Mucosa of rectum (tissue), 2 donors: ENCODE data around the gene LTO1.
"Not testable (repeated sequence)": the region's sequence is repeated elsewhere in the genome, so short reads cannot be mapped to it uniquely, and the experiment has no call there.

Source experiments
- H3K27ac ChIP-seq, 2 donors: one replicate each; pipeline ENCODE4 v1.7.0; 2013; ENCODE audit warnings: inconsistent platforms in 2 of 2, low read depth in 2 of 2, low read length in 2 of 2
- H3K27me3 ChIP-seq, 2 donors: one replicate each; pipeline ENCODE4 v1.7.0; 2013; ENCODE audit warnings: low read length in 2 of 2; ENCODE audit not compliant: control insufficient read depth in 2 of 2, insufficient read depth in 2 of 2
- H3K36me3 ChIP-seq, 2 donors: one replicate each; pipeline ENCODE4 v1.7.0; 2013; ENCODE audit warnings: low read length in 2 of 2; ENCODE audit not compliant: control insufficient read depth in 2 of 2, insufficient read depth in 2 of 2
- H3K4me1 ChIP-seq, 2 donors: one replicate each; pipeline ENCODE4 v1.7.0; 2013; ENCODE audit warnings: low read length in 2 of 2, mild to moderate bottlenecking in 1 of 2; ENCODE audit not compliant: control insufficient read depth in 2 of 2, insufficient read depth in 2 of 2
- H3K4me3 ChIP-seq, 2 donors: one replicate each; pipeline ENCODE4 v1.7.0; 2013; ENCODE audit warnings: low read length in 2 of 2
- H3K9ac ChIP-seq, 2 donors: one replicate each; pipeline ENCODE4 v1.7.0; 2013; ENCODE audit warnings: low read length in 2 of 2, low read depth in 1 of 2, mild to moderate bottlenecking in 1 of 2
- H3K9me3 ChIP-seq, 2 donors: one replicate each; pipeline ENCODE4 v1.7.0; 2013; ENCODE audit warnings: low read length in 2 of 2; ENCODE audit not compliant: control insufficient read depth in 2 of 2
- donor health status: healthy.
- donor health status: Normal muscosa, but diverticular disease.

The LTO1 gene

DNA sequence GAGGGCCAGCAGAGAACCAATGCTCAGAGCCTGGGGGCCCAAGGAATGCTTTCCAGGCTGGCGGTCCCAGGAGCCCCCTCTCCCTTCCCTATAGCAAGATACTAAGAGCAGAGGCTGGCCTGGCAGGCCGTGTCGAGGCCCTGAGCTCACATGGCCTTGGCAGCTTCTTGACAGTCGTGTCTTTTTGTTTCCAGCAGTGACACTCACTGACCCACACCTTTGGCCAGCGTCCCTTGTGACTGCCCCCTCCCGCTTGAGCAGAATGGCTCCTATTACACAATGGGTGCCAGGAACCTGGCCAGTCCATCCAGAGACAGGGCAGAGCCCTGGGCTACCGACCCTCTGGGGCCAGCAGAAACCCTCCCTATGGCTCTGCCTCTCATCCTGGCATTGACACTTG is 40.6 kb downstream of the LTO1 start:
- no peak overlapping the region for H3K27ac ChIP-seq

DNA sequence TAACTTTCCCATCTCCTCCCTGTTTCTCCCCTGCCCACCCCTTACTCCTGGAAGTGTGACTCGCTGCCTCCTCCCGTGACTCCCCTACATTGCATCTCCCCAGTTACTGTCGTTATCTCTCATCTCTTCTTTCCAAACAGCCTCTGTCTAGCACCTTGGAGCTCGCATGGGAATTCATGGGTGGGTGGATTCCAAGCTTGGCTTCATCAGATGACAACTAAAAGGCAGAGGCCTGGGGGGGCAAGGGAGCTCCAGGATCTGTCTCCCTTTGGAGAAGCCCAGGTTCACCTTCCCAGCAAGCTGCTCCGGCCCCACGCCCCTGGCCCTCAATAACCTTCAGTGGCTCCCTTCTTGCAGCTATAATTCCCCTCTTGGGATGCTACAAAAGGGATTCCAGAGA is 41.1 kb downstream of the LTO1 start:
- Histone ChIP-seq H3K27me3 (peaks cover 3 to 10% of the 10 kb centered on the region in 2 donors), H3K27ac (no peak overlapping the region), H3K36me3 (no peaks in the 10 kb centered on the region), H3K4me3 (no peak overlapping the region), H3K4me1 (peaks cover 26 to 29% of the 10 kb centered on the region in 2 donors), H3K9me3 (no peaks in the 10 kb centered on the region), H3K9ac (no peak overlapping the region)

More for the DNA sequence above, 40.6 kb downstream of the LTO1 start:
- Histone ChIP-seq H3K4me1 (peaks cover 26 to 30% of the 10 kb centered on the region in 2 donors), H3K36me3 (no peaks in the 10 kb centered on the region), H3K27me3 (peaks cover 3 to 10% of the 10 kb centered on the region in 2 donors), H3K4me3 (no peak overlapping the region), H3K9me3 (no peaks in the 10 kb centered on the region), H3K9ac (no peak overlapping the region)

DNA sequence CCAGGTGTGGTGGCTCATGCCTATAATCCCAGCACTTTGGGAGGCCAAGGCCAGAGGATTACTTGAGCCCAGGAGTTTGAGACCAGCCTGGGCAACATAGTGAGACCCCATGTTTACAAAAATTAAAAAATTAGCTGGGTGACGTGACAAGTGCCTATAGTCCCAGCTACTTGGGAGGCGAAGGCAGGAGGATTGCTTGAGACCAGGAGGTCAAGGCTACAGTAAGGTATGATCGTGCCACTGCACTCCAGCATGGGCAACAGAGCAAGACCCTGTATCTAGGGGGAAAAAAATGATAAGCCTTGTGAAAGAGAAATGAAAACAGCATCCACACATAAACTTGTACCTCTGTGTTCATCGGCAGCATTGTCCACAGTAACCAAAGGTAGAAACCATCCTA is 42.3 kb downstream of the LTO1 start:
- no peaks in the 10 kb centered on the region for H3K36me3 ChIP-seq
- H3K27ac ChIP-seq = no peak overlapping the region
- H3K9ac ChIP-seq = no peak overlapping the region
- peaks cover 3 to 10% of the 10 kb centered on the region in 2 donors for H3K27me3 ChIP-seq
- no peak overlapping the region for H3K4me3 ChIP-seq
- no peaks in the 10 kb centered on the region for H3K9me3 ChIP-seq
- peaks cover 18 to 19% of the 10 kb centered on the region in 2 donors for H3K4me1 ChIP-seq

DNA sequence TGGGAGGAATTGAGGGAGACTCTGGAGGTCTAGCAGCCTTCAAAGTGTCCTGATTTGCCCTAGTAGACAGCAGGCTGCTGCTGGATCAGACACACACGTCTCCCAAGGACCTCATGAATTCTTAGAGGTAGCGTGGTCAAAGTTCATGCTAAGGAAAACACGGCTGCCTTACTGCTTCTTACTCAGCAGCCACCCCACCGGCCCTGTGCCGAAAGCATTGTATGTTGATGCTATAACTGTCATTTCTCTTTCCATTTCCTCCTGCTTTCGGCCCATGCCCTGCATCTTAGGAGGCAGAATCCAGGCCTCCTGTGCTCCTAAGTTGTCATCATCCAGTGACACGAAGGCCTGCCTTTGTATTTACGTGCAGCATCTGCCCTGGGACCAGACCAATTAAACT is 44.7 kb downstream of the LTO1 start:
- H3K27me3 ChIP-seq = no peaks in the 10 kb centered on the region
- H3K36me3 ChIP-seq = no peaks in the 10 kb centered on the region
- no peak overlapping the region for H3K9ac ChIP-seq
- H3K27ac ChIP-seq = no peak overlapping the region
- H3K4me3 ChIP-seq = no peak overlapping the region
- no peaks in the 10 kb centered on the region for H3K4me1 ChIP-seq
- no peaks in the 10 kb centered on the region for H3K9me3 ChIP-seq

DNA sequence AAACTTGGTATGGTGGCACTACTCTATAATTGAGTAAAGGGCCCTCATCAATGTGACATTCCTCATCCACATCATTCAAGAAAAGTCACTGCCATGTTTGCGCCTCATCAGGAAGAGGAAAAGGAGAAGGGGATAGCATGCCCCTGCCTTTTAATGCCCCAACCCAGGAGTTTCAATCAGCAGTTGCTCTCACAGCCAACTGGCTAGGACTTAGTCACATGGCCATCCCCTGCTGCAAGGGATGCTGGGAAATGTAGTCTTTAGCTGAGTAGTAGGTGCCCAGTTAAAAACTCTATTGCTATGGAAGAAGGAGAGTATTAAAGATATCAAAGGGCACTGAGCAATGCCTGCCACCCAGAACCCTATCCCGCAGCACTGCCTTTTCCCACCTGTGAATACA is 45.1 kb downstream of the LTO1 start:
- Histone ChIP-seq H3K27ac (no peak overlapping the region), H3K4me1 (no peaks in the 10 kb centered on the region), H3K27me3 (no peaks in the 10 kb centered on the region), H3K36me3 (no peaks in the 10 kb centered on the region), H3K4me3 (no peak overlapping the region), H3K9ac (no peak overlapping the region), H3K9me3 (no peaks in the 10 kb centered on the region)

DNA sequence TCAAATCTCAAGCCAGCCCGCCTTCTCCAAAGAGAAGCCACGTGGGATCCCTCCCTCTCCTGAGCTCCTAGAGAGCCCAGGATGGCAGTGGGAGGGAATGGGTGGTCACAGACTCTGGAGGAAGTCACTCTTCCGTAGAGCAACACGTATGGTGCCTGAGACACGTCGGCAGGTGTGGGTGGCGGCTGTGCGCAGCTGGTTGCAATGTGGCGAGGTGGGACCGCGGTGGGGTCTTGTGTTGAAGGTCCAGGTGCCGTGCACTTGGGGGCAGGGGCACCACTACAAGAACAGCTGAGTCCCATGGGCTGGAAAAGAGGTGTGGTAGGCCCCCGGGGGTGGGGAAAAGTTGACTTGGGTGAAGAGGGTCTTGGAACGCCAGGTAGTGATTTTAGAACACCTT is 47.6 kb downstream of the LTO1 start:
- Histone ChIP-seq H3K9ac (no peak overlapping the region), H3K4me1 (no peaks in the 10 kb centered on the region), H3K9me3 (no peaks in the 10 kb centered on the region), H3K27me3 (no peaks in the 10 kb centered on the region), H3K4me3 (no peak overlapping the region), H3K27ac (no peak overlapping the region), H3K36me3 (no peaks in the 10 kb centered on the region)

DNA sequence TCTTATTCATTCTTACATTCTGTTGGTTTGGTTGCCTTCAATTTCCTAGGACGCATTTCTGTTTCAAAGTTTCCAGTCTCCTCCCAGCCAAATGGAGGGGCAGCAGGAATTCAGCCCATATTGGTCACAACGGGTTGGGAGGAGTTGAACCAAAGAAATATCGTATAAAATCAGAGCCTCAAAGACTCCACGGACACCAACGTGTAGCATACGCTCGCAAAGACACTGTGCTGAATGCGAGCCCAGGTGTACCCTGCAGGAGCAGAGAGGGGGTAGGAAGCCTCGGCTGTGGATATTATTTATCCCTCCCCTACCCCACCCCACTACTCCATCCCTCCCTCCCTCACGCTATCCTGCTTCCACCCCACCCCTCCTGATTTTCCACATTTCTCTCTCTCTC is 49.7 kb downstream of the LTO1 start:
- H3K9me3 ChIP-seq = no peaks in the 10 kb centered on the region
- H3K27ac ChIP-seq = no peak overlapping the region
- no peak overlapping the region for H3K9ac ChIP-seq
- H3K4me3 ChIP-seq = no peak overlapping the region
- H3K4me1 ChIP-seq = no peaks in the 10 kb centered on the region
- no peaks in the 10 kb centered on the region for H3K27me3 ChIP-seq
- no peaks in the 10 kb centered on the region for H3K36me3 ChIP-seq

DNA sequence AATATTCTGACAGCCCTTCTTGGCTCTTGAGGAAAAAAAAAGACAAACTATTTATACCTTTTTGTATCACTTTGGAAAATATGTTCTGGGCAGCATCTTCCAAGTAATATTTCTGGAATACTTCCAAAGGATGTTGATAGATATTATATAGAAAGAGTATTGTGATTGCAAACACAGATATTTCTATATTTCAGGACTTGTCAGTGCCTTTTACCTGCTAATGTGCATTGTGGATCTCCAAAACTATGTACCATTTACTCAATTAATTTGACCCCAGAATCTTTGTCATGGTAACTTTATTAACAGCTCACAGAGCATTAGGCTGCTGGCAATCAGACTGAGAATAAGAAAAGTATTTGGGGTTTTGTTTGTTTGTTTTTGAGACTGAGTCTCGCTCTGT is 50.9 kb downstream of the LTO1 start:
- Histone ChIP-seq H3K9me3 (no peaks in the 10 kb centered on the region), H3K4me1 (no peaks in the 10 kb centered on the region), H3K27me3 (no peaks in the 10 kb centered on the region), H3K4me3 (no peak overlapping the region), H3K9ac (no peak overlapping the region), H3K36me3 (no peaks in the 10 kb centered on the region), H3K27ac (no peak overlapping the region)

DNA sequence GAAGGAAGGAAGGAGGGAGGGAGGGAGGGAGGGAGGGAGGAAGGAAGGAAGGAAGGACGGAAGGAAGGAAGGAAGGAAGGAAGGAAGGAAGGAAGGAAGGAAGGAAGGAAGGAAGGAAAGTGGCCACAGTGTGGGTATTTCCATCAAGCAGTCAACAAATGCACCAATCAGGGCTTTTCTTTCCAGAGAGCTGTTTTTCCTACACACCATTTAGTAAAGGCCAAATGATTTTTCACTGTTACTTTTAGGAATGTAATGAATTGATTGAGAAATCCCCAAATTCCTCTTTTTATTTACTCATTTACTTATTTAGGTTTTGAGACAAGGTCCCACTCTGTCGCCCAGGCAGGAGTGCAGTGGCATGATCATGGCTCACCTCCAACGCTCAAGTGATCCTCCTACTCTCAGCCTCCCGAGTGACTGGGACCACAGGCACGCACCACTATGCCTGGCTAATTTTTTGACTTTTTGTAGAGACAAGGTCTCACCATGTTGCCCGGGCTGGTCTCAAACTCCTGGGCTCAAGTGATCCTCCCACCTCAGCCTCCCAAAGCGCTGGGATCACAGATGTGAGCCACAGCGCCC is 53.0 kb downstream of the LTO1 start:
- not testable (repeated sequence) for H3K9me3 ChIP-seq, H3K27ac ChIP-seq, H3K36me3 ChIP-seq, H3K4me3 ChIP-seq, H3K4me1 ChIP-seq, H3K9ac ChIP-seq, H3K27me3 ChIP-seq

DNA sequence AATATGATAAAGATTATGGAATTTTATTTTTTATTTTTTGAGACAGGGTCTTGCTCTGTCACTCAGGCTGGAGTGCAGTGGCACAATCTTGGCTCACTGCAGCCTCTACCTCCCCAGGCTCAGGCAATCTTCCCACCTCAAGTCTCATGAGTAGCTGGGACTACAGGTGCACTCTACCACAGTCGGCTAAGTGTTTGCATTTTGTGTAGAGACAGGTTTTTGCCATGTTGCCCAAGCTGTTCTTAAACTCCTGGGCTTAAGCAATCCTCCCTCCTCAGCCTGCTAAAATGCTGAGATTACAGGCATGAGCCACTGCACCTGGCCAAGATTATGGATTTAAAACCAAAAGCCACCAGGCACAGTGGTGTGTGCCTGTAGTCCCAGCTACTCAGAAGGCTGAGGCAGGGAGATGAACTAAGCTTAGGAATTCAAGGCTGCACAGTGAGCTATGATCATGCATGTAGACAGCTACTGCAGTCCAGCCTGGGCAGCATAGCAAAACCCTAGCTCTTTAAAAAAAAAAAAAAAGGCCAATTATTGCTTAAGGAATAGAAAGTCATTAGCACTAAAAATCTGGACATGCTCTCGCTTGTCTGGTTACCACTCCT is 54.4 kb downstream of the LTO1 start:
- Histone ChIP-seq H3K27me3 (no peaks in the 10 kb centered on the region), H3K4me1 (no peaks in the 10 kb centered on the region), H3K36me3 (no peaks in the 10 kb centered on the region), H3K9ac (no peak overlapping the region), H3K4me3 (no peak overlapping the region), H3K27ac (no peak overlapping the region), H3K9me3 (no peaks in the 10 kb centered on the region)
